Uterus (tissue), 2 donors: ENCODE results near the gene MED8.

Experiments used
- POLR2A ChIP-seq, 2 donors: fragments of 450-650 bp; IDR thresholded peaks; one replicate each; pipeline ENCODE4 v1.6.1; 2016; ENCODE audit warnings: antibody characterized with exemption in 2 of 2, mild to moderate bottlenecking in 1 of 2, moderate library complexity in 1 of 2
- TF ChIP-seq, protein P1 (sequence below), 4 experiments: fragments of 200-600 bp in 2 of 4; fragments of 450-650 bp in 2 of 4; sonication (generic) in 2 of 4; IDR thresholded peaks; one replicate each; pipeline ENCODE4 v1.5.1; 2016 to 2019; ENCODE audit warnings: antibody characterized with exemption in 4 of 4, mild to moderate bottlenecking in 2 of 4, moderate library complexity in 1 of 4

DNA sequence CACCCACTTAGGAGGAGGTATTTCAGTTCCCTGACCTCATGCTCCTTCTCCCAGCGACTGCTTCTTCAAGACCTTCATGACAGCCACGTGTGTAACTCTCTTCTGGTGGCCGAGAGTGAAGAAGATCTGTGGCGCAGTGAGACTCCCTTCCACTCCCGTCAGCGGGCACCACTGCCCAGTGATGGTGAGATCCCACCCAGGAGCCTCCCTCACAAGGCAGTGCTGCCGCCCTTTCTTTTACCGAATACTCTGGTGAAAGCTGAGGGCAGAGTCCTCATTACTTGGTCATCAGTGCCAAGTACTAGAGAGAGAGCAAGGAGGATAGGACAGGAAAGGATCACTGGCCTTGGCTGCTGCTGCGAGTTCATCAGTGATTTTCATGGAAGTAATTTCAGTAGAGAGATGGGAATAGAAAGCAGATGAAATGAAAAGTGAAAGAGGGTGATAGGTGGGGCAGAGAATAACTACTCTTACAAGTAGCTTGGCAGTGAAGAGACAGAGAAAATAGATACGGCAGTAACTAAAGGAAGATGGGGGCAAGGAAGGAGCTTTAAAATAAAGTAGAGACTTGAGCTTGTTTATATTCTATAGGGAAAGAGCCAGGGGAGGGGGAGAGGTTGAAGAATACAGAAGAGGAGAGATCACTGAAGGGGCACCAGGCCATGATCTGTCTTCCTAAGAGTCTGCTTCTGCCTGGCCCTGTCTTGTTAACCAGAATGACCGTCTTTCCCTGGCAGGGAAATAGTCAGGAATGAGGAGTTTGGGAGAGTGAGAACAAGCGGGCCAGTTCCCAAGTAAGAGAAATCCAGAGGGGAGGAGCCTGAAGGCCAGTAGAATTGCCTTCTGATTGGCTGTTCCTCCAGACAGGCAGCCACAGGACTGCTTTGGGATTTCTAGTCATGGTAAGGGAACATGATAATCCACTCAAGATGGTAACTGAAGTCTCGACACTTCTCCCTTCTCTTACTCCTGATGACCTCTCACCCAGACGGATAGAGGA, 45.8 kb upstream of the MED8 start:
- TF ChIP-seq, protein P1, sequence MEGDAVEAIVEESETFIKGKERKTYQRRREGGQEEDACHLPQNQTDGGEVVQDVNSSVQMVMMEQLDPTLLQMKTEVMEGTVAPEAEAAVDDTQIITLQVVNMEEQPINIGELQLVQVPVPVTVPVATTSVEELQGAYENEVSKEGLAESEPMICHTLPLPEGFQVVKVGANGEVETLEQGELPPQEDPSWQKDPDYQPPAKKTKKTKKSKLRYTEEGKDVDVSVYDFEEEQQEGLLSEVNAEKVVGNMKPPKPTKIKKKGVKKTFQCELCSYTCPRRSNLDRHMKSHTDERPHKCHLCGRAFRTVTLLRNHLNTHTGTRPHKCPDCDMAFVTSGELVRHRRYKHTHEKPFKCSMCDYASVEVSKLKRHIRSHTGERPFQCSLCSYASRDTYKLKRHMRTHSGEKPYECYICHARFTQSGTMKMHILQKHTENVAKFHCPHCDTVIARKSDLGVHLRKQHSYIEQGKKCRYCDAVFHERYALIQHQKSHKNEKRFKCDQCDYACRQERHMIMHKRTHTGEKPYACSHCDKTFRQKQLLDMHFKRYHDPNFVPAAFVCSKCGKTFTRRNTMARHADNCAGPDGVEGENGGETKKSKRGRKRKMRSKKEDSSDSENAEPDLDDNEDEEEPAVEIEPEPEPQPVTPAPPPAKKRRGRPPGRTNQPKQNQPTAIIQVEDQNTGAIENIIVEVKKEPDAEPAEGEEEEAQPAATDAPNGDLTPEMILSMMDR (IDR thresholded peaks at IDR 0.05): no peak
- TF ChIP-seq POLR2A (IDR thresholded peaks at IDR 0.05): no peak
